CD4-positive, alpha-beta T cell treated with Interleukin-6 for 4 hours (primary cell): ENCODE measurements around the gene IFI30.
A peak's percentile ranks its signal among the peaks of the same experiment; 100 is the strongest.

ENCODE experiments used
- DNase-seq: peaks from one replicate; pipeline ENCODE4 v3.0.0-alpha.2; 2020; ENCODE audit warnings: mixed read lengths

IFI30 gene

GRCh38 chr19:18171605-18172327 is 1.8 kb upstream of the IFI30 start:
- DNase-seq = no peak

GRCh38 chr19:18172331-18173053 is 1.1 kb upstream of the IFI30 start:
- no peak for DNase-seq

- no peak for DNase-seq
These were observed 500 bp upstream of the IFI30 start for GRCh38 chr19:18173054-18173571.

- no peak for DNase-seq
These were observed 1.4 kb downstream of the IFI30 start for GRCh38 chr19:18174983-18175382.

GRCh38 chr19:18176367-18177310 is 3.0 kb downstream of the IFI30 start:
- no peak for DNase-seq

- no peak for DNase-seq
These were observed 6.3 kb downstream of the IFI30 start for GRCh38 chr19:18179957-18180356.

- DNase-seq = no peak
These were observed 9.9 kb downstream of the IFI30 start for GRCh38 chr19:18183529-18183928.

GRCh38 chr19:18185538-18185937 is 11.9 kb downstream of the IFI30 start:
- no peak for DNase-seq

- no peak for DNase-seq
These were observed 16.7 kb downstream of the IFI30 start for GRCh38 chr19:18190278-18190677.

- DNase-seq = no peak
These were observed 18.0 kb downstream of the IFI30 start for GRCh38 chr19:18191640-18192062.

- DNase-seq = peak; percentile 99
These were observed 19.2 kb downstream of the IFI30 start, which contains the start of gene MPV17L2 for GRCh38 chr19:18192673-18193387. TSS of gene MPV17L2 (plus strand) at chr19:18193218. CDS start at chr19:18193282, 64 bp downstream.

GRCh38 chr19:18193388-18194180 is 20.0 kb downstream of the IFI30 start:
- no peak for DNase-seq

- DNase-seq = no peak
These were observed 20.5 kb downstream of the IFI30 start for GRCh38 chr19:18194181-18194530.

GRCh38 chr19:18194554-18195238 is 21.1 kb downstream of the IFI30 start:
- peak; percentile 51 for DNase-seq

GRCh38 chr19:18196511-18196845 is 22.9 kb downstream of the IFI30 start:
- DNase-seq = no peak

- no peak for DNase-seq
These were observed 23.7 kb downstream of the IFI30 start for GRCh38 chr19:18197306-18197705.

- no peak for DNase-seq
These were observed 24.3 kb downstream of the IFI30 start for GRCh38 chr19:18197941-18198340.

- no peak for DNase-seq
These were observed 24.8 kb downstream of the IFI30 start for GRCh38 chr19:18198374-18198773.

- no peak for DNase-seq
These were observed 28.8 kb downstream of the IFI30 start for GRCh38 chr19:18202397-18202777.

GRCh38 chr19:18202778-18203407 is 29.3 kb downstream of the IFI30 start:
- DNase-seq = peak; percentile 51
